A549 (cell line): Measurements from ENCODE around the gene LGALS4. TPM values are rescaled to one million over a fixed set of nuclear protein-coding genes. Genes with fewer than 3 reads are reported as not detected.

Experiments used
- ATAC-seq, 2 experiments: fragments of 200-7000 bp in 1 of 2; fragments of >200 bp in 1 of 2; cut with Nextera tagmentation in 1 of 2; cut with Tn5 transposase in 1 of 2; 3 replicates each; pipeline versions ENCODE4 v1.8.0 to v1.9.1; 2018 to 2020; ENCODE audit warnings: mild to moderate bottlenecking in 1 of 2, moderate library complexity in 1 of 2
- CTCF ChIA-PET: fragments of 300-600 bp; sonication (Branson Sonifier 250); formaldehyde crosslinking; extraction: SDS; loops from one replicate; lab custom pipeline; 2021; ENCODE audit warnings: antibody characterized with exemption, inconsistent platforms; lab: Yijun Ruan, JAX
- POLR2A ChIA-PET: fragments of 350-600 bp; formaldehyde crosslinking; extraction: SDS; loops from one replicate; lab custom pipeline; 2021; ENCODE audit warnings: antibody characterized with exemption, inconsistent platforms; lab: Yijun Ruan, JAX
- DNase-seq, 2 experiments: peaks; one replicate each; pipeline versions ENCODE4 v3.0.0 to v3.0.0-alpha.2; 2011 to 2016; ENCODE audit warnings: low read depth in 1 of 2, low spot score in 1 of 2
- FAIRE-seq: peaks from 2 replicates; lab custom pipeline; 2011; peaks lifted over from hg19 to GRCh38; lab: Jason Lieb, UNC
- H3K27ac ChIP-seq, 2 experiments: fragments of >200 bp; sonication (Bioruptor Twin); formaldehyde crosslinking; 3 replicates each; pipeline ENCODE4 v1.5.1; 2016 to 2017
- H3K4me1 ChIP-seq: fragments of >200 bp; sonication (Bioruptor Twin); formaldehyde crosslinking; 3 replicates; pipeline ENCODE4 v1.6.1; 2016
- H3K4me2 ChIP-seq: fragments of >200 bp; sonication (Bioruptor Twin); formaldehyde crosslinking; 3 replicates; pipeline ENCODE4 v1.6.1; 2016
- H3K4me3 ChIP-seq: fragments of >200 bp; sonication (Bioruptor Twin); formaldehyde crosslinking; 3 replicates; pipeline ENCODE4 v1.5.1; 2016
- H3K9me3 ChIP-seq: fragments of >200 bp; sonication (Bioruptor Twin); formaldehyde crosslinking; 3 replicates; pipeline ENCODE4 v1.6.1; 2016
- ATOH8 ChIP-seq: fragments of 250-450 bp; sonication (Bioruptor Pico); IDR thresholded peaks from 2 replicates; pipeline ENCODE4 v1.5.0; 2020; ENCODE audit warnings: low read depth, mild to moderate bottlenecking, moderate library complexity
- BHLHE40 ChIP-seq: IDR thresholded peaks from 2 replicates; pipeline ENCODE4 v1.6.1; 2012; ENCODE audit warnings: low read depth, low read length, inconsistent platforms
- EHF ChIP-seq: fragments of 250-450 bp; sonication (Bioruptor Pico); IDR thresholded peaks from 2 replicates; pipeline ENCODE4 v1.5.0; 2020; ENCODE audit warnings: mild to moderate bottlenecking
- EHMT2 ChIP-seq: fragments of 200-600 bp; sonication (generic); IDR thresholded peaks from 2 replicates; pipeline ENCODE4 v1.6.1; 2016; ENCODE audit warnings: antibody characterized with exemption, low read depth, mild to moderate bottlenecking, moderate library complexity
- ELK1 ChIP-seq: fragments of 150-350 bp; IDR thresholded peaks from 2 replicates; pipeline ENCODE4 v1.6.1; 2014; ENCODE audit warnings: low read depth, mild to moderate bottlenecking, low read length
- ESRRA ChIP-seq: fragments of 150-350 bp; IDR thresholded peaks from 2 replicates; pipeline ENCODE4 v1.6.1; 2014; ENCODE audit warnings: mild to moderate bottlenecking, low read length, borderline replicate concordance
- FOSB ChIP-seq: fragments of 250-450 bp; sonication (Bioruptor Pico); IDR thresholded peaks from 2 replicates; pipeline ENCODE4 v1.5.0; 2020; ENCODE audit warnings: mild to moderate bottlenecking, moderate library complexity
- FOSL2 ChIP-seq, 2 experiments: fragments of 450-650 bp in 1 of 2; fragments of >200 bp in 1 of 2; sonication (Bioruptor Twin) in 1 of 2; formaldehyde crosslinking; IDR thresholded peaks; 2 replicates each; pipeline versions ENCODE4 v1.5.0 to v1.6.1; 2016 to 2020; ENCODE audit warnings: mild to moderate bottlenecking in 1 of 2, moderate library complexity in 1 of 2
- GATA3 ChIP-seq: IDR thresholded peaks from 2 replicates; pipeline ENCODE4 v1.6.1; 2012; ENCODE audit warnings: borderline replicate concordance
- HMGXB4 ChIP-seq: fragments of 250-450 bp; sonication (Bioruptor Pico); IDR thresholded peaks from 2 replicates; pipeline ENCODE4 v1.5.0; 2021; ENCODE audit warnings: mild to moderate bottlenecking, moderate library complexity, borderline replicate concordance
- HOXA7 ChIP-seq: fragments of 250-450 bp; sonication (Bioruptor Pico); IDR thresholded peaks from 2 replicates; pipeline ENCODE4 v1.5.0; 2020; ENCODE audit warnings: mild to moderate bottlenecking, moderate library complexity
- JUN ChIP-seq, 2 experiments: fragments of >200 bp; sonication (Bioruptor Twin); formaldehyde crosslinking; IDR thresholded peaks; 2 replicates in 1 of 2; 3 replicates in 1 of 2; pipeline ENCODE4 v1.6.1; 2016 to 2017
- MAFK ChIP-seq: fragments of 450-650 bp; IDR thresholded peaks from 2 replicates; pipeline ENCODE4 v1.6.1; 2014; ENCODE audit not compliant: partially characterized antibody
- MAX ChIP-seq: IDR thresholded peaks from 2 replicates; pipeline ENCODE4 v1.6.1; 2012
- NPAS2 ChIP-seq: fragments of 250-450 bp; sonication (Bioruptor Pico); IDR thresholded peaks from 2 replicates; pipeline ENCODE4 v1.8.0; 2022; ENCODE audit warnings: mild to moderate bottlenecking, moderate library complexity, borderline replicate concordance
- POLR2A ChIP-seq: IDR thresholded peaks from 2 replicates; pipeline ENCODE4 v1.6.1; 2012; ENCODE audit warnings: mild to moderate bottlenecking, low read length
- POLR2AphosphoS2 ChIP-seq: conservative IDR thresholded peaks from 2 replicates; pipeline ENCODE4 v1.6.1; 2012; ENCODE audit warnings: low read length, improper control_type of control experiment, inconsistent platforms
- RAD21 ChIP-seq, 2 experiments: fragments of >200 bp in 1 of 2; sonication (Bioruptor Twin) in 1 of 2; formaldehyde crosslinking in 1 of 2; IDR thresholded peaks in 1 of 2; conservative IDR thresholded peaks in 1 of 2; 2 replicates in 1 of 2; 3 replicates in 1 of 2; pipeline ENCODE4 v1.6.1; 2012 to 2018; ENCODE audit warnings: inconsistent platforms in 1 of 2
- RARB ChIP-seq: fragments of 250-450 bp; sonication (Bioruptor Pico); IDR thresholded peaks from 2 replicates; pipeline ENCODE4 v1.8.0; 2021; ENCODE audit warnings: mild to moderate bottlenecking, moderate library complexity
- RCOR1 ChIP-seq: fragments of 150-350 bp; IDR thresholded peaks from 2 replicates; pipeline ENCODE4 v1.6.1; 2014; ENCODE audit warnings: antibody characterized with exemption, low read length, low read depth
- RNF2 ChIP-seq: fragments of 200-600 bp; sonication (generic); IDR thresholded peaks from 2 replicates; pipeline ENCODE4 v1.6.1; 2016; ENCODE audit warnings: low read depth, mild to moderate bottlenecking, antibody characterized with exemption, moderate library complexity, borderline replicate concordance
- TFCP2L1 ChIP-seq: fragments of 250-450 bp; sonication (Bioruptor Pico); IDR thresholded peaks from 2 replicates; pipeline ENCODE4 v1.5.0; 2021; ENCODE audit warnings: mild to moderate bottlenecking
- TP53 ChIP-seq: fragments of 250-450 bp; sonication (Bioruptor Pico); IDR thresholded peaks from 2 replicates; pipeline ENCODE4 v1.5.0; 2021; ENCODE audit warnings: mild to moderate bottlenecking, moderate library complexity
- ZC3H11A ChIP-seq: fragments of 450-650 bp; IDR thresholded peaks from 2 replicates; pipeline ENCODE4 v1.6.1; 2014; ENCODE audit warnings: antibody characterized with exemption, mild to moderate bottlenecking
- WGBS: methylation state at CpG from one replicate; pipeline ENCODE4 v1.1.6; 2017; ENCODE audit errors: missing lambda C conversion rate; 5-methylcytosine and 5-hydroxymethylcytosine counted together
- polyA plus RNA-seq, 4 experiments: library from polyadenylated mRNA; depleted of rRNA in 3 of 4; stranded (reverse); fragments of >200 nt; fragmentation: RNase III in 1 of 4; extraction: RNeasy Plus Mini Kit Qiagen cat#74134 plus additional on column Dnase treatment in 1 of 4; gene quantifications; 2 replicates in 3 of 4; 3 replicates in 1 of 4; pipeline ENCODE4 v1.2.3, GENCODE V29; 2011 to 2017

Gene LGALS4
- polyA plus RNA-seq, 2 of the 4 experiments (the other 2 are of a cell fraction): 0.94 to 2.5 TPM

- DNase-seq: peak in 1 of 2 experiments; percentile 62
- 0 out of 5 replicates have a peak, but pooled peaks of 1 of the 2 experiments have one; percentile 26 for TF ChIP-seq RAD21 (conservative IDR thresholded peaks at IDR 0.05 in 1 of 2, IDR thresholded peaks at IDR 0.05 in 1 of 2)
- TF ChIP-seq HOXA7 (CRISPR knock-in tag): peak; percentile 65; the same call in 1 of the 2 replicates
- peak; percentile 62; the same call in 1 of the 2 replicates for TF ChIP-seq TP53 (CRISPR knock-in tag)
- TF ChIP-seq NPAS2 (CRISPR knock-in tag): no peak
- peak; percentile 61; the same call in 1 of the 2 replicates for TF ChIP-seq RARB (CRISPR knock-in tag)
- no peak for TF ChIP-seq POLR2A
- TF ChIP-seq ATOH8 (CRISPR knock-in tag): 0 out of 2 replicates have a peak, but pooled peaks have one; percentile 18
- TF ChIP-seq FOSB (CRISPR knock-in tag): peak; percentile 91
- TF ChIP-seq POLR2AphosphoS2: peak; percentile 95
- peak; percentile 95; the same call in 1 of the 2 replicates for TF ChIP-seq TFCP2L1
- TF ChIP-seq RNF2: no peak
- TF ChIP-seq FOSL2 (IDR thresholded peaks at IDR 0.05): no peak
- TF ChIP-seq FOSL2 (CRISPR knock-in tag; IDR thresholded peaks at IDR 0.05): peak; percentile 59
- TF ChIP-seq EHF: no peak
- no peak for TF ChIP-seq BHLHE40
- TF ChIP-seq, all 56 proteins: peak for 9
- POLR2A ChIA-PET: interaction anchor here (0.7 to 6.5 kb wide), 10 partner anchors 8 to 190 kb away, joined by 3 to 62 read pairs (median 5); partner anchors contain the start of genes ACTN4, HNRNPL, NFKBIB and SIRT2
- peak; percentile 6 to 8; a peak in 4 of 6 replicates for ATAC-seq
- H3K9me3 ChIP-seq: no peaks in the 10 kb centered on the region
- 71% methylated on average over 19 of the region's 19 CpGs for WGBS
- no peak overlapping the region; the same call in 2 of the 3 replicates for H3K4me3 ChIP-seq
- peak overlapping the region; percentile 36 to 76; a peak in 4 of 6 replicates for H3K27ac ChIP-seq
- FAIRE-seq: peak; percentile 80
- peak overlapping the region; percentile 40 for H3K4me2 ChIP-seq
- H3K4me1 ChIP-seq: peaks cover 89% of the 10 kb centered on the region
- CTCF ChIA-PET: interaction anchor here (0.8 to 3.4 kb wide), 14 partner anchors 9 to 295 kb away, joined by 3 to 21 read pairs (median 5); partner anchors contain the start of genes MRPS12 and SARS2
Measured at GRCh38 chr19:38838208-38838985, 25.7 kb upstream of the LGALS4 start.

- Histone ChIP-seq H3K27ac (peak overlapping the region; percentile 39 to 76; a peak in 5 of 6 replicates), H3K4me2 (peak overlapping the region; percentile 40), H3K9me3 (no peaks in the 10 kb centered on the region), H3K4me3 (no peak overlapping the region; the same call in 2 of the 3 replicates), H3K4me1 (peaks cover 85% of the 10 kb centered on the region)
- ATAC-seq (peak; percentile 6 to 9; a peak in 5 of 6 replicates), DNase-seq (peak in 1 of 2 experiments; percentile 80), FAIRE-seq (peak; percentile 56)
- POLR2A ChIA-PET: interaction anchor here (0.6 to 6.5 kb wide), 8 partner anchors 9 to 189 kb away, joined by 3 to 62 read pairs (median 5); partner anchors contain the start of genes ACTN4 and HNRNPL
- CTCF ChIA-PET: interaction anchor here (0.8 to 3.4 kb wide), 14 partner anchors 10 to 294 kb away, joined by 3 to 21 read pairs (median 5); partner anchors contain the start of genes MRPS12 and SARS2
- TF ChIP-seq FOSL2 (IDR thresholded peaks at IDR 0.05) (no peak), FOSL2 (CRISPR knock-in tag; IDR thresholded peaks at IDR 0.05) (peak; percentile 69), MAX (0 out of 2 replicates have a peak, but pooled peaks have one; percentile 13), RCOR1 (no peak), TP53 (CRISPR knock-in tag) (peak; percentile 90; the same call in 1 of the 2 replicates), ESRRA (no peak), HOXA7 (CRISPR knock-in tag) (peak; percentile 68; the same call in 1 of the 2 replicates), ZC3H11A (no peak), ELK1 (no peak), JUN (IDR thresholded peaks at IDR 0.05) (no peak; a peak in 1 of 5 replicates), HMGXB4 (CRISPR knock-in tag) (no peak), GATA3 (peak; percentile 89; the same call in 1 of the 2 replicates), MAFK (peak; percentile 30), EHMT2 (no peak), RARB (CRISPR knock-in tag) (peak; percentile 60; the same call in 1 of the 2 replicates)
- 49% methylated on average over 7 of the region's 7 CpGs for WGBS
Measured at GRCh38 chr19:38837656-38838121, 24.9 kb upstream of the LGALS4 start.
